ENCODE measurements around the gene GTF2A1. TPM values are rescaled to one million over a fixed set of nuclear protein-coding genes. Genes with fewer than 3 reads are reported as not detected.

Gene GTF2A1
- total RNA-seq, 1 donor from 2014 or later = 9.5 TPM

- no peak for TF ChIP-seq CTCF (conservative IDR thresholded peaks at IDR 0.05; ENCODE audit: low read depth, low read length)
- no peak for DNase-seq (ENCODE audit: low read depth)
- H3K4me3 ChIP-seq (ENCODE audit: low read depth, low read length) = no peak overlapping the region
Measured at GRCh38 chr14:81129242-81129641, 91.5 kb downstream of the GTF2A1 start.

GRCh38 chr14:81127785-81128184 is 93.0 kb downstream of the GTF2A1 start:
- DNase-seq (ENCODE audit: low read depth) = no peak
- H3K4me3 ChIP-seq (ENCODE audit: low read depth, low read length) = no peak overlapping the region
- TF ChIP-seq CTCF (conservative IDR thresholded peaks at IDR 0.05; ENCODE audit: low read depth, low read length) = no peak

DNA sequence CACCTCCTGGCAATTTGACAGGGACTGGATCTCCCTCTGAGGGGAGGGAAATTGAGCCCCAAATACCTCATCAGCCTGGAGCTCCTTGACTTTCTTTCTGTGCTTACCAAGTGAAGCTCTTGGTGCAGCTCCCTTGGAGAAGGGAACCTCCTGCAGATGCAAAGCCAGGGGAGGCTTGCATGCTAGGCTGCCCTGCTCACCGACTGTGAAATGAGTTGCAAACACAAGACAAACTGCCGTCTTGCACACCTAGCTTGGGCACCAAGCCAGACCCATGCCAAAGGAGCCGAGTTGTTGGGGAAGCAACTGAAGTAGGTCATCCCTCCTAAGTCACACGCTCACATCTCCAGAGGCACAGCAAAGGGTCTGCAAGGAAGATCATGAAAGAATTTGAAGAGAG is 95.2 kb downstream of the GTF2A1 start:
- TF ChIP-seq CTCF (conservative IDR thresholded peaks at IDR 0.05; ENCODE audit: low read depth, low read length) = no peak

More for the DNA sequence above, 95.2 kb downstream of the GTF2A1 start:
- H3K4me3 ChIP-seq (ENCODE audit: low read depth, low read length) = no peak overlapping the region
- peak; percentile 46 for DNase-seq (ENCODE audit: low read depth)

Other genes starting within 250 kb of the GTF2A1 start
- 3.2 and 6.8 TPM in 2 replicates for gene STON2, start 179.4 kb upstream of the GTF2A1 start, total RNA-seq

All from epithelial cell of proximal tubule (primary cell).